ENCODE measurements around the gene HLA-DQB1.

HLA-DQB1 gene

GRCh38 chr6:32641122-32641521 lies 25.3 kb downstream of the HLA-DQB1 start:
- Histone ChIP-seq H3K4ac (ENCODE audit: low read depth, low read length) (no peak overlapping the region), H3K4me3 (ENCODE audit: low read length) (no peak overlapping the region), H3K9ac (ENCODE audit: low read length) (no peak overlapping the region), H2AK5ac (ENCODE audit: low read length) (no peak overlapping the region), H2BK5ac (ENCODE audit: low read length) (no peak overlapping the region), H3K23ac (ENCODE audit: low read length) (no peak overlapping the region), H3K27me3 (ENCODE audit: insufficient read depth, low read length, poor library complexity) (no peaks in the 10 kb centered on the region), H3K36me3 (ENCODE audit: control insufficient read depth, insufficient read depth, low read length) (no peaks in the 10 kb centered on the region), H3K56ac (ENCODE audit: low read length) (no peak overlapping the region), H3K27ac (ENCODE audit: low read depth, low read length) (no peak overlapping the region), H4K5ac (ENCODE audit: low read length) (no peak overlapping the region), H4K8ac (ENCODE audit: low read depth, low read length) (no peak overlapping the region), H3K4me1 (ENCODE audit: control insufficient read depth, low read depth, low read length) (no peaks in the 10 kb centered on the region), H2BK120ac (ENCODE audit: low read depth, low read length) (no peak overlapping the region), H3K79me1 (ENCODE audit: low read length) (no peaks in the 10 kb centered on the region), H3K4me2 (ENCODE audit: low read length) (no peak overlapping the region), H3K18ac (ENCODE audit: low read length) (no peak overlapping the region), H3K79me2 (ENCODE audit: control insufficient read depth, insufficient read depth, low read length) (no peaks in the 10 kb centered on the region), H2BK15ac (replicated peaks; ENCODE audit: low read depth) (no peak overlapping the region)
- DNase-seq, result no peak
- WGBS (ENCODE audit: extremely low coverage, insufficient coverage, low lambda C conversion rate), result no CpG with 5 or more reads among the region's 6 CpGs

- H2BK15ac ChIP-seq (replicated peaks; ENCODE audit: low read depth), result no peak overlapping the region
- no peaks in the 10 kb centered on the region for H3K27me3 ChIP-seq (ENCODE audit: insufficient read depth, low read length, poor library complexity)
- no peaks in the 10 kb centered on the region for H3K79me2 ChIP-seq (ENCODE audit: control insufficient read depth, insufficient read depth, low read length)
- no CpG with 5 or more reads among the region's 8 CpGs for WGBS (ENCODE audit: extremely low coverage, insufficient coverage, low lambda C conversion rate)
- no peak overlapping the region for H4K5ac ChIP-seq (ENCODE audit: low read length)
- no peak overlapping the region for H2BK5ac ChIP-seq (ENCODE audit: low read length)
- no peak overlapping the region for H4K8ac ChIP-seq (ENCODE audit: low read depth, low read length)
- no peak overlapping the region for H3K27ac ChIP-seq (ENCODE audit: low read depth, low read length)
- H3K4me1 ChIP-seq (ENCODE audit: control insufficient read depth, low read depth, low read length), result no peaks in the 10 kb centered on the region
- H2BK120ac ChIP-seq (ENCODE audit: low read depth, low read length), result no peak overlapping the region
- no peak overlapping the region for H3K23ac ChIP-seq (ENCODE audit: low read length)
- no peak overlapping the region for H3K4me2 ChIP-seq (ENCODE audit: low read length)
- no peak overlapping the region for H3K4ac ChIP-seq (ENCODE audit: low read depth, low read length)
- H3K79me1 ChIP-seq (ENCODE audit: low read length), result no peaks in the 10 kb centered on the region
- H3K9ac ChIP-seq (ENCODE audit: low read length), result no peak overlapping the region
- H3K18ac ChIP-seq (ENCODE audit: low read length), result no peak overlapping the region
- H3K56ac ChIP-seq (ENCODE audit: low read length), result no peak overlapping the region
- no peak overlapping the region for H2AK5ac ChIP-seq (ENCODE audit: low read length)
- DNase-seq, result no peak
- no peaks in the 10 kb centered on the region for H3K36me3 ChIP-seq (ENCODE audit: control insufficient read depth, insufficient read depth, low read length)
- H3K4me3 ChIP-seq (ENCODE audit: low read length), result no peak overlapping the region
Measured at GRCh38 chr6:32639440-32640394, 26.7 kb downstream of the HLA-DQB1 start.

DNA sequence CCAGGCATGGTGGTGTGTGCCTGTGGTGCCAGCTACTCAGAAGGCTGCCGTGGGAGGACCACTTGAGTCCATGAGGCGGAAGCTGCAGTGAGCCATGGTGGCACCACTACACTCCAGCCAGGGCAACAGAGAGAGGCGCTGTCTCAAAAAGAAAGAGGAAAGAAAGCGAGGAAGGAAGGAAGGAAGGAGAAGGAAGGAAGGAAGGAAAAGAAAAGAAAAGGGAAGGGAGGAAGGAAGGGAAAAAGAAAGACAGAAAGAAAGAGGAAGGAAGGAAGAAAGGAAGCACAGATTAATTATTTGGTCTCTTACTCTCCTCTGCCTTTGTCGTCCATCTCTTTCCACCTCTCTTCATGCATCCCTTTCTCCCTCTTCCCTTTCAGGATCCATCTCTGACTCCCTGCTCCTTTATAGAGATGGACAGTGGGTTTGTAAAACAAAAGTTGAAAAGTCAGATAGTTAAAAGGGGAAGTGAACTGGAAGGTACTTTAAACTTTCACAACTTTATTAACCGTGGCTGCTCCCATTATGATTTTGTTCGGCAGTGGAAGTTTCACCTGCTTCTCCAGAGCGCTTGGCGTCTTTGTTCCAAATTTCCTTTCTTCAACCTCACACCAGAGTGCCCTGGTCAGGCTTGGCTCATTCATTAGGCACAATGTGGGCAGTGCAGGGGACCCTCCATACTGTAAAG lies 27.8 kb downstream of the HLA-DQB1 start:
- Histone ChIP-seq H3K4me3 (ENCODE audit: low read length) (no peak overlapping the region), H3K4me1 (ENCODE audit: control insufficient read depth, low read depth, low read length) (no peaks in the 10 kb centered on the region), H4K8ac (ENCODE audit: low read depth, low read length) (no peak overlapping the region), H3K18ac (ENCODE audit: low read length) (no peak overlapping the region), H2BK15ac (replicated peaks; ENCODE audit: low read depth) (no peak overlapping the region), H3K79me2 (ENCODE audit: control insufficient read depth, insufficient read depth, low read length) (no peaks in the 10 kb centered on the region), H3K4me2 (ENCODE audit: low read length) (no peak overlapping the region), H4K5ac (ENCODE audit: low read length) (no peak overlapping the region), H2BK120ac (ENCODE audit: low read depth, low read length) (no peak overlapping the region), H3K4ac (ENCODE audit: low read depth, low read length) (no peak overlapping the region), H3K79me1 (ENCODE audit: low read length) (no peaks in the 10 kb centered on the region), H3K9ac (ENCODE audit: low read length) (no peak overlapping the region), H3K23ac (ENCODE audit: low read length) (no peak overlapping the region), H2BK5ac (ENCODE audit: low read length) (no peak overlapping the region), H3K27ac (ENCODE audit: low read depth, low read length) (no peak overlapping the region), H3K36me3 (ENCODE audit: control insufficient read depth, insufficient read depth, low read length) (no peaks in the 10 kb centered on the region), H3K56ac (ENCODE audit: low read length) (no peak overlapping the region), H2AK5ac (ENCODE audit: low read length) (no peak overlapping the region), H3K27me3 (ENCODE audit: insufficient read depth, low read length, poor library complexity) (no peaks in the 10 kb centered on the region)
- DNase-seq, result no peak
- no CpG with 5 or more reads among the region's 9 CpGs for WGBS (ENCODE audit: extremely low coverage, insufficient coverage, low lambda C conversion rate)

DNA sequence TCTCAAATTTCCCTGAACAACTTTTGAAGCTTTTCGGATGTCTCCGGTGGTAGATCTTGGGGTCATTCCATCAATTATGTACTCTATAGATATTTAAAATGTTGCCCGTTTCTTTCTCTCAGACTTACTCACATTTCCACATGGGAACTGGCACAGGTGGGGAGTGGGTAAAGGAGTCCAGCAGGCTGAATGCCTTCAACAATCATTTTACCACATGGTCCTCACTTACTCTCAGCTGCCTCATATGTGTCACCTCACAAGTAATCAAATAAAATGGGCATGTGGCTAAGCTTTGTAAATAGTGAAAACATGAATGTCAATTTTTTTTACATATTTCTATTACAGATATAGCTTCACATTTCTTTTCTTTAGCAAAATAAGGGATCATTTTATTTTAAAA lies 28.6 kb downstream of the HLA-DQB1 start:
- no peak overlapping the region for H2BK15ac ChIP-seq (replicated peaks; ENCODE audit: low read depth)
- no peaks in the 10 kb centered on the region for H3K36me3 ChIP-seq (ENCODE audit: control insufficient read depth, insufficient read depth, low read length)
- no peaks in the 10 kb centered on the region for H3K4me1 ChIP-seq (ENCODE audit: control insufficient read depth, low read depth, low read length)
- H4K5ac ChIP-seq (ENCODE audit: low read length), result no peak overlapping the region
- WGBS (ENCODE audit: extremely low coverage, insufficient coverage, low lambda C conversion rate), result no CpG with 5 or more reads among the region's 3 CpGs
- no peaks in the 10 kb centered on the region for H3K79me1 ChIP-seq (ENCODE audit: low read length)
- no peak overlapping the region for H2BK120ac ChIP-seq (ENCODE audit: low read depth, low read length)
- H3K18ac ChIP-seq (ENCODE audit: low read length), result no peak overlapping the region
- H3K23ac ChIP-seq (ENCODE audit: low read length), result no peak overlapping the region
- no peak overlapping the region for H2AK5ac ChIP-seq (ENCODE audit: low read length)
- H3K27me3 ChIP-seq (ENCODE audit: insufficient read depth, low read length, poor library complexity), result no peaks in the 10 kb centered on the region
- no peak overlapping the region for H3K56ac ChIP-seq (ENCODE audit: low read length)
- H3K79me2 ChIP-seq (ENCODE audit: control insufficient read depth, insufficient read depth, low read length), result no peaks in the 10 kb centered on the region
- no peak overlapping the region for H2BK5ac ChIP-seq (ENCODE audit: low read length)
- no peak overlapping the region for H3K9ac ChIP-seq (ENCODE audit: low read length)
- H3K4me2 ChIP-seq (ENCODE audit: low read length), result no peak overlapping the region
- DNase-seq, result no peak
- H3K27ac ChIP-seq (ENCODE audit: low read depth, low read length), result no peak overlapping the region
- no peak overlapping the region for H3K4me3 ChIP-seq (ENCODE audit: low read length)
- H3K4ac ChIP-seq (ENCODE audit: low read depth, low read length), result no peak overlapping the region
- H4K8ac ChIP-seq (ENCODE audit: low read depth, low read length), result no peak overlapping the region

GRCh38 chr6:32637219-32637880 lies 29.1 kb downstream of the HLA-DQB1 start, which contains the start of gene HLA-DQA1:
TSS of gene HLA-DQA1 (plus strand) at chr6:32637406. CDS start at chr6:32637459, 53 bp downstream.
- WGBS (ENCODE audit: extremely low coverage, insufficient coverage, low lambda C conversion rate), result no CpG with 5 or more reads among the region's 7 CpGs
- no peaks in the 10 kb centered on the region for H3K27me3 ChIP-seq (ENCODE audit: insufficient read depth, low read length, poor library complexity)
- no peak within 1 kb of the TSS for H3K4me2 ChIP-seq (ENCODE audit: low read length)
- no peaks in the 10 kb centered on the region for H3K36me3 ChIP-seq (ENCODE audit: control insufficient read depth, insufficient read depth, low read length)
- H3K18ac ChIP-seq (ENCODE audit: low read length), result no peak within 1 kb of the TSS
- no peak within 1 kb of the TSS for H2BK5ac ChIP-seq (ENCODE audit: low read length)
- no peak within 1 kb of the TSS for H3K9ac ChIP-seq (ENCODE audit: low read length)
- H4K8ac ChIP-seq (ENCODE audit: low read depth, low read length), result no peak within 1 kb of the TSS
- no peak within 1 kb of the TSS for H3K27ac ChIP-seq (ENCODE audit: low read depth, low read length)
- DNase-seq, result no peak
- H3K23ac ChIP-seq (ENCODE audit: low read length), result no peak within 1 kb of the TSS
- no peak within 1 kb of the TSS for H3K4me3 ChIP-seq (ENCODE audit: low read length)
- H3K79me1 ChIP-seq (ENCODE audit: low read length), result no peaks in the 10 kb centered on the region
- H3K79me2 ChIP-seq (ENCODE audit: control insufficient read depth, insufficient read depth, low read length), result no peaks in the 10 kb centered on the region
- H2AK5ac ChIP-seq (ENCODE audit: low read length), result no peak within 1 kb of the TSS
- no peak within 1 kb of the TSS for H2BK120ac ChIP-seq (ENCODE audit: low read depth, low read length)
- H3K4me1 ChIP-seq (ENCODE audit: control insufficient read depth, low read depth, low read length), result no peaks in the 10 kb centered on the region
- no peak within 1 kb of the TSS for H3K4ac ChIP-seq (ENCODE audit: low read depth, low read length)
- no peak within 1 kb of the TSS for H4K5ac ChIP-seq (ENCODE audit: low read length)
- no peak within 1 kb of the TSS for H2BK15ac ChIP-seq (replicated peaks; ENCODE audit: low read depth)
- H3K56ac ChIP-seq (ENCODE audit: low read length), result no peak within 1 kb of the TSS

Measured in mesendoderm (in vitro differentiated cells).